Stimulated activated naive CD8-positive, alpha-beta T cell treated with anti-CD3 and anti-CD28 coated beads, Interleukin-15, amount 100 ng/mL, for 72 hours (primary cell): ENCODE results near the gene HACD4.
"Not testable (repeated sequence)": the region's sequence is repeated elsewhere in the genome, so short reads cannot be mapped to it uniquely, and the experiment has no call there.

Experiments
- ATAC-seq: fragments of 150-1000 bp; cut with Tn5 transposase; 2 replicates; pipeline ENCODE4 v1.10.0; 2021; ENCODE audit warnings: mild to moderate bottlenecking, moderate library complexity
- DNase-seq, 2 donors: peaks; one replicate each; pipeline ENCODE4 v3.0.0; 2021 to 2022
- H3K27ac Mint-ChIP-seq, 2 donors: one replicate each; pipeline ENCODE4 v1.8.0; 2022; ENCODE audit warnings: mild to moderate bottlenecking in 2 of 2, mixed read lengths in 2 of 2, moderate library complexity in 2 of 2
- H3K27me3 Mint-ChIP-seq: one replicate; pipeline ENCODE4 v1.8.0; 2022; ENCODE audit warnings: mixed read lengths
- H3K4me1 Mint-ChIP-seq: one replicate; pipeline ENCODE4 v1.8.0; 2022; ENCODE audit warnings: mild to moderate bottlenecking, mixed read lengths
- H3K4me3 Mint-ChIP-seq, 2 donors: one replicate each; pipeline ENCODE4 v1.8.0; 2022; ENCODE audit warnings: mild to moderate bottlenecking in 2 of 2, mixed read lengths in 2 of 2, moderate library complexity in 1 of 2
- H3K9me3 Mint-ChIP-seq, 2 donors: one replicate each; pipeline ENCODE4 v1.8.0; 2022; ENCODE audit warnings: mixed read lengths in 2 of 2

HACD4 gene

DNA sequence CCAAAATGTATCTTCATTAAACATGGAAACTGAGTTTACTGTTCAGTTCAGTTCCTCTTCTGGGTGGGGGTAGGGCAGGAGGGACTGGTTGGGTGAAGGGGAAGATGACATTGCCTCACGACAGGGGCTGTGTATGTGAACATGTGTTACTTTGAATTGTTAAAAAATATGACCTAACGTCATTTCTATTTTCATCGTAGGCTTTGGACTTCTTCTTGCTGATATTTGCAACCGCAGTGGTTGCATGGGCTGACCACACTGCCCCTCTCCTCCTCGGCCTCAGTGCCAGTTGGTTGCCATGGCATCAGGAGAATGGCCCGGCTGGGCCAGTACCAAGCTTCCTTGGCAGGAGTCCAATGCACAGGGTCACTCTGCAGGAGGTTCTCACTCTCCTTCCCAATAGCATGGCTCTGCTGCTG is 41.5 kb downstream of the HACD4 start:
- no peaks in the 10 kb centered on the region for H3K27me3 Mint-ChIP-seq
- no peaks in the 10 kb centered on the region for H3K9me3 Mint-ChIP-seq
- DNase-seq (no peak), ATAC-seq (no peak)
- H3K4me3 Mint-ChIP-seq: no peak overlapping the region
- no peak overlapping the region for H3K27ac Mint-ChIP-seq
- H3K4me1 Mint-ChIP-seq: no peaks in the 10 kb centered on the region

DNA sequence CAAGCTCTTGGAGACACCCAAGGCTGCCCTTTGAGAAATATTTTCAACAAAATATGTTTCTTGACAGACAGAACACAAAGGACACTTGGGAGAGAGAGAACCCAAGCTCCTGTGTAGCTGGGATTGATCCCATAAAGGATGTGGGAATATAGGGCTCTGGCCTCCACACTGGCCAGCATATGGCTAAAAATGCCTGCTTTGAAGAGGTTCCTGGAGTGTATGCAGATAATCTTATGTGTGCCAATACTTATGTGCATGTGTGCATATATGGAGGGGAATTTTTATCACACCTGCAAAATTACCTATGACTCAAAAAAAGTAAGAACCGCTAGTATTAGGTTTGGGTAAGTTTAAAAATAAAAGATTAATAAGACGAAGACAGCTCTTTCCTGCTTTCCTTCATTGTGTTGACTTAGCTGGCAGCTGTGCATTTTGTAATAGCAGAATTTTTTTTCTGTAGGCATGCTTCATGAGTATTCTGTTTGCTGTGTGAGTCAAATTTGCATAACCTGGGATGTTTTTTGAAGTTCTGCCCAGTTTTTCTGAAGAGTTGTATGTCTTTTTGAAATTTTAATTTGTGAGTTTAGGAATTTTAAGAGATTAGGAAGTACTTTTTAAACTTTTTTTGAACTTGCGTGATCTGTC is 42.6 kb downstream of the HACD4 start:
- Mint-ChIP-seq H3K27ac (no peak overlapping the region), H3K27me3 (no peaks in the 10 kb centered on the region), H3K4me3 (no peak overlapping the region), H3K9me3 (no peaks in the 10 kb centered on the region), H3K4me1 (no peaks in the 10 kb centered on the region)
- DNase-seq (no peak), ATAC-seq (no peak)

DNA sequence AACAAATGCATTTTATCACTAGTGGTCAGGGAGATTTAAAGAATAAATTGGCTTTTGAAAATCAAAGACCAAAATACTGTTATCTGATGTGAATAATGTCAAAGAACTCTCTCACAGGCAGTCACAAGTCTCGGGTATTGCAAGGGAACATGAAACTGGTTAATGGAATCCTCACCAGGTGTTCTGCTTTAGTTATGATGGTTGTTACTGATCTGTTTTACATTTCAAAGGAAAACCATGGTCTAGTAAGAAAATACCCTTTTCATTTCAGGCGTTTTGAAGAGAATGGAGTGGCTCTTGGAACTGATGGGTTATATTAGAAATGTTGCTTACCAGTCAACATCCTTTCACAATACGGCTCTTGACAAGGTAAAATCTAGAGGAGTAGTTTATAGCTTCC is 43.4 kb downstream of the HACD4 start:
- ATAC-seq (no peak), DNase-seq (no peak)
- Mint-ChIP-seq H3K4me1 (no peaks in the 10 kb centered on the region), H3K9me3 (no peaks in the 10 kb centered on the region), H3K27me3 (no peaks in the 10 kb centered on the region), H3K4me3 (no peak overlapping the region), H3K27ac (no peak overlapping the region)

DNA sequence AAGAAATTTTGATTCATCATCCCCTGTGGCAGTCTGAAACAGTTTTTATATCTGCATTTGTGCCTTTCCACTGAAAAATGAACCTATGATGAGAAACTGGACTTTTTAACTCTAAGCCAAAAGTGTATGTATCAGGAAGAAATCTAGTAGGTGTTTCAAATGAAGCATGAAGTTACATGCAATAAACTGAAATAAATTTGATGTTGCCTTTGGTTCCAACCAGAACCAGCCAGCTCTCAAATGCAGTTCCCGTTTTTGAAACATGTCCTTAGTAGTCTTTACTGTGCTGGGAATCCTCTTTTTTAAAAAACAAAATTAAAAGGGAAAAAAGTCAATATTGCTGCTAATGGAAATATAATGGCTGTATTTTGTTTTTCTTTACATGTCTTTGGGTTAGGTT is 43.9 kb downstream of the HACD4 start:
- Mint-ChIP-seq H3K27ac (no peak overlapping the region), H3K4me3 (no peak overlapping the region), H3K27me3 (no peaks in the 10 kb centered on the region), H3K9me3 (no peaks in the 10 kb centered on the region), H3K4me1 (no peaks in the 10 kb centered on the region)
- no peak for DNase-seq
- ATAC-seq: no peak

DNA sequence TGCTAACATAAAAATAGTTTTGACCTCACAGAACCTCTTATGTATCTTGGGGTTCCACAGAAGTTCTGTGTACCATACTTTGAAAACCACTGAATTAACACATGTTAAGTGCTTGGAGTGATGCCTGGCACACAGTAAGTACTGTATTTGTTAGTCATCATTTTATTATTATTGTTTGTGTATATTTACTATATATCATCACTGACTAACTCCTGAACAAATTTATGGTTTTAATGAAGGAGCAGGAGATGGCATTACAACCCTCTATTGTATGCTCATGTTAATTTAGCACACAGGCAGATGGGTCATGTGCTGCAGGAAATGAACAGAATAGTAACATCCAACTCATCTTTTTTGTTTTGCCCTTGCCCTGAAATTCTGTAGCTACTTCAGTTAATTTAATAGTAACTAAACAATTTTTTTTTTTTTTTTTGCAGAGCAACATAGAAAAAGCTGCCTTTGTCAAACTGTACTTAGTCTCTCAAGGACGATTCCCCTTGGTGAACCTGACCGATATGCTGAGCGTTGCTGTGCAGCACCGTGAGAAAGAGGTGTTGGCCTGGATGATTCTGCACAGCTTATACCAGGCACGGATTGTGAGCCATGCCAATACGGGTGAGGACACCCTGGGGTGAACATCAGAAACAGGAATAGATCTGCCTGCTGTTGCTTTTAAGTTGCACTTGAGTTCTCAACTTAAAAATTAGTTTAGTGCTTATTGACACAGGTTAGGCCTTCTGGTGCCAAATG is 45.4 kb downstream of the HACD4 start:
- H3K27me3 Mint-ChIP-seq: no peaks in the 10 kb centered on the region
- DNase-seq: no peak
- no peaks in the 10 kb centered on the region for H3K9me3 Mint-ChIP-seq
- no peaks in the 10 kb centered on the region for H3K4me1 Mint-ChIP-seq
- H3K27ac Mint-ChIP-seq: no peak overlapping the region
- no peak overlapping the region for H3K4me3 Mint-ChIP-seq
- no peak for ATAC-seq

DNA sequence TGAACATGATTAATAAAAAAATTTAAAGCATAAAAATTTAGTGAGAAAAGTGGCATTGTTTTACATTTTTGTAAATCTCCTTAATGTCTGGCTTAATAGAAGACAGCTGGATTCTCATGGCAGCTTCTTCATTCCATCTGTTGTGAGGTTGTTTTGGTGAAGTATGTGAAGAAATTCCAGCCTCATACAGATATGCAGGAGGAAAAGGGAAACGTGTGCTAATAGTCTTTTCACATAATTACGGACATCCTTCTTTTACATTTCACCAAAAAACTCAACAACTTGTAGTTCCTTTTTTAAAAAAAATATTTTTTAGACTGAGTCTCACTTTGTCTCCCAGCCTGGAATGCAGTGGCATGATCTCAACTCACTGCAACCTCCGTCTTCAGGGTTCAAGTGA is 46.9 kb downstream of the HACD4 start:
- ATAC-seq (no peak), DNase-seq (no peak)
- Mint-ChIP-seq H3K27ac (no peak overlapping the region), H3K4me3 (no peak overlapping the region), H3K9me3 (no peaks in the 10 kb centered on the region), H3K27me3 (no peaks in the 10 kb centered on the region), H3K4me1 (no peaks in the 10 kb centered on the region)

DNA sequence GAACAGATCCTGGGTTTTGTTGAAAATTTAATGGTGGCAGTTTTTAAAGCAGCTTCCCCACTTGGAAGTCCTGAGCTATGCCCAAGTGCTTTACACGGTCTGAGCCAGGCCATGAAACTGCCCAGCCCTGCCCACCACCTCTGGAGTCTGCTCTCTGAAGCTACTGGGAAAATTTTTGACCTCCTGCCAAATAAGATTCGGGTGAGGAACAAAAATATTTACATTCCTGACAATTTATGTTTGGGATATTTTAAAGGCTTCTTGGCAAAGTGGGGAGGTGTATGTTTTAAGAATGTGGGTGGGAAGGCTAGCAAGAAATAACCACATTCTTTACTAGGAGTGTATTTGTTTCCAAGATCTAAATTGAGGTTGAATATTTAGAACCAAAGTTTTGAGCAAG is 50.0 kb downstream of the HACD4 start:
- ATAC-seq (no peak), DNase-seq (no peak)
- Mint-ChIP-seq H3K4me1 (no peaks in the 10 kb centered on the region), H3K9me3 (no peaks in the 10 kb centered on the region), H3K4me3 (no peak overlapping the region), H3K27ac (no peak overlapping the region), H3K27me3 (no peaks in the 10 kb centered on the region)

DNA sequence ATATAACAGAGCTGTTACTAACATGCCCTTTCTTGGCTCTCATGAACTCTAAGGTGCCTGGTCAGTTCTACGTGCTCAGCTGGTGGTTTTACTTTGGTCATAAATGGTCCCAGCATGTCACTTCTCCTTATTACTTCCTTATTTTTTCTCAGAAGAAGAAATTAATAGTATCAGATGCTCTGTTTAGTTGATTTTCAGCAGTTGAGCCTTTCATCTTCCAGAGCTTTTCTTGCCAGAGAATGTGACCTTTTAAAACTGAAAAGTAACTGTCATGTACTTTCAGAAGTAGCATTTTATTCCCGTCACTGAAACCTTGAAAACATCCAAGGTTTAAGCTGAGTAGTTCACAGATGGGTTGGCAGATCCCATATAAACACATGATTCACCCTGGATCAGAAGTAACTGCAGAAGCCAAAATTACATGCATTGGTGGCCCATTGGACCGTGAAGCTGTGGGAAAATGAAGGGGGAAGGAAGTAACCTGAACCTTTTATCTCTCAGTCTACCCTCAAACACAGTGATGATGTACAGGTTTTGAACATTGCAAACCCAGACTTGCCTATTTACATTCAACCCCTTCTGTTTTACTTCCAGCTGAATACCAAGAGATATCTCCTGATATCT is 50.5 kb downstream of the HACD4 start:
- Mint-ChIP-seq H3K4me3 (no peak overlapping the region), H3K9me3 (no peaks in the 10 kb centered on the region), H3K27ac (no peak overlapping the region), H3K27me3 (no peaks in the 10 kb centered on the region), H3K4me1 (no peaks in the 10 kb centered on the region)
- DNase-seq (no peak), ATAC-seq (no peak)

DNA sequence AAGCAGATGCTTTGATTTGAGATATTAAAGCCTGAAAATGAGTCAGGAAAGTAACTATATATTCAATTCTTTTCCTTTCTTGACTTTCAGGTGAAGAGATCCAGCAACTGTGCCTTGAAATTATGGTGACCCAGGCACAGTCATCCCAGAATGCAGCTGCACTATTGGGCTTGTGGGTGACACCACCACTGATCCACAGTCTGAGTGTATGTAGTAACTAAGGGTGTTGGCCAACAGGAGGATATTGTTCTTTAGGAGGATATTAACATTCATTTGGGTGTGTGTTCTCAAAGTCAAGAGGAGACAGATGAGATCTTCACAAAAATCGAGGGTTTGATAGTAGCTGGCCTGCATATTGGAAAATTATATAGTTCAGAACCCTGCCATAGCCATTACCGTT is 53.2 kb downstream of the HACD4 start:
- H3K4me3 Mint-ChIP-seq: no peak overlapping the region
- H3K4me1 Mint-ChIP-seq: no peaks in the 10 kb centered on the region
- H3K27me3 Mint-ChIP-seq: no peaks in the 10 kb centered on the region
- H3K27ac Mint-ChIP-seq: no peak overlapping the region
- ATAC-seq (no peak), DNase-seq (no peak)
- no peaks in the 10 kb centered on the region for H3K9me3 Mint-ChIP-seq

DNA sequence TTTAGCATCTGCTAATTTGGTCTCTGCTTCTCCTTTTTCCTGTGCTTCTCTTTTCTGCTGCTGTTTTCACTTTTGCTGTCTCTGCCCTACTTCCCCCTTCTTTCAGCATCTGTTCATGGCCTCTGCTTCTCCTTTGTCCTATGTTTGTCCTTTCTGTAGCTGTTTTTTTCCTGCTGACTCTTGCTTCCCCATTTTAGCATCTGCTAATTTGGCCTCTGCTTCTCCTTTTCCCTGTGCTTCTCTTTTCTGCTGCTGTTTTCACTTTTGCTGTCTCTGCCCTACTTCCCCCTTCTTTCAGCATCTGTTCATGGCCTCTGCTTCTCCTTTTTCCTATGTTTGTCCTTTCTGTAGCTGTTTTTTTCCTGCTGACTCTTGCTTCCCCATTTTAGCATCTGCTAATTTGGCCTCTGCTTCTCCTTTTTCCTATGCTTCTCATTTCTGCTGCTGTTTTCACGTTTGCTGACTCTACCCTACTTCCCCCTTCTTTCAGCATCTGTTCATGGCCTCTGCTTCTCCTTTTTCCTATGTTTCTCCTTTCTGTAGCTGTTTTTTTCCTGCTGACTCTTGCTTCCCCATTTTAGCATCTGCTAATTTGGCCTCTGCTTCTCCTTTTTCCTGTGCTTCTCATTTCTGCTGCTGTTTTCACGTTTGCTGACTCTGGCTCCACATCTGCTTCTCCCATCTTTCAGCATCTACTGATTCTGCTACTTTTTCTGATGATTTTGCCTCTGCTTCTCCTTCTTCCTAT is 57.1 kb downstream of the HACD4 start:
- not testable (repeated sequence) for ATAC-seq, DNase-seq, H3K4me1 Mint-ChIP-seq, H3K27me3 Mint-ChIP-seq, H3K27ac Mint-ChIP-seq, H3K9me3 Mint-ChIP-seq, H3K4me3 Mint-ChIP-seq

DNA sequence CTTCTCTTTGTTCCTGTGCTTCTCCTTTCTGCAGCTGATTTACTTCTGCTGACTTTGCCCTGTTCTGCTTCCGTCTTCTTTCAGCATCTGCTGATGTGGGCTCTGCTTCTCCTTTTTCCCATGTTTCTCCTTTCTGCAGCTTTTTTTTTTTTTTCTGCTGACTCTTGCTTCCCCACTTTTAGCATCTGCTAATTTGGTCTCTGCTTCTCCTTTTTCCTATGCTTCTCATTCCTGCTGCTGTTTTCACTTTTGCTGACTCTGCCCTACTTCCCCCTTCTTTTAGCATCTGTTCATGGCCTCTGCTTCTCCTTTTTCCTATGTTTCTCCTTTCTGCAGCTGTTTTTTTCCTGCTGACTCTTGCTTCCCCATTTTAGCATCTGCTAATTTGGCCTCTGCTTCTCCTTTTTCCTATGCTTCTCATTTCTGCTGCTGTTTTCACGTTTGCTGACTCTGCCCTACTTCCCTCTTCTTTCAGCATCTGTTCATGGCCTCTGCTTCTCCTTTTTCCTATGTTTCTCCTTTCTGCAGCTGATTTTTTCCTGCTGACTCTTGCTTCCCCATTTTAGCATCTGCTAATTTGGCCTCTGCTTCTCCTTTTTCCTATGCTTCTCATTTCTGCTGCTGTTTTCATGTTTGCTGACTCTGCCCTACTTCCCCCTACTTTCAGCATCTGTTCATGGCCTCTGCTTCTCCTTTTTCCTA is 58.0 kb downstream of the HACD4 start:
- not testable (repeated sequence) for H3K9me3 Mint-ChIP-seq, H3K27ac Mint-ChIP-seq, ATAC-seq, DNase-seq, H3K4me1 Mint-ChIP-seq, H3K4me3 Mint-ChIP-seq, H3K27me3 Mint-ChIP-seq

DNA sequence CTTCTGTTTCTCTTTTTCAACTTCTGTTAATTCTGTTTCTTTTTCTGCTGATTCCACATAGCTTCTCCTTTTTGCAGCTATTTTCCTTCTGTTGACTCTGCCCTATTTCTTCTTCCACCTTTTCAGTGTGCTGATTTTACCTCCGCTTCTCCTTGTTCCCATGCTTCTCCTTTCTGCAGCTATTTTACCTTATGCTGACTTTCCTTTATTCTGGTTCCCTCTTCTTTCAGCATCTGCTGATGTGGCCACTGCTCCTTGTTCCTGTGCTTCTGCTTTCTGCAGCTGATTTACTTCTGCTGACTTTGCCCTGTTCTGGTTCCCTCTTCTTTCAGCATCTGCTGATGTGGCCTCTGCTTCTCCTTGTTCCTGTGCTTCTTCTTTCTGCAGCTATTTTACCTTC is 58.8 kb downstream of the HACD4 start:
- H3K4me3 Mint-ChIP-seq: no peak overlapping the region
- no peak for DNase-seq
- no peaks in the 10 kb centered on the region for H3K4me1 Mint-ChIP-seq
- ATAC-seq: no peak
- H3K27ac Mint-ChIP-seq: no peak overlapping the region
- H3K9me3 Mint-ChIP-seq: peaks cover 0 to 9% of the 10 kb centered on the region in 2 donors
- no peaks in the 10 kb centered on the region for H3K27me3 Mint-ChIP-seq

DNA sequence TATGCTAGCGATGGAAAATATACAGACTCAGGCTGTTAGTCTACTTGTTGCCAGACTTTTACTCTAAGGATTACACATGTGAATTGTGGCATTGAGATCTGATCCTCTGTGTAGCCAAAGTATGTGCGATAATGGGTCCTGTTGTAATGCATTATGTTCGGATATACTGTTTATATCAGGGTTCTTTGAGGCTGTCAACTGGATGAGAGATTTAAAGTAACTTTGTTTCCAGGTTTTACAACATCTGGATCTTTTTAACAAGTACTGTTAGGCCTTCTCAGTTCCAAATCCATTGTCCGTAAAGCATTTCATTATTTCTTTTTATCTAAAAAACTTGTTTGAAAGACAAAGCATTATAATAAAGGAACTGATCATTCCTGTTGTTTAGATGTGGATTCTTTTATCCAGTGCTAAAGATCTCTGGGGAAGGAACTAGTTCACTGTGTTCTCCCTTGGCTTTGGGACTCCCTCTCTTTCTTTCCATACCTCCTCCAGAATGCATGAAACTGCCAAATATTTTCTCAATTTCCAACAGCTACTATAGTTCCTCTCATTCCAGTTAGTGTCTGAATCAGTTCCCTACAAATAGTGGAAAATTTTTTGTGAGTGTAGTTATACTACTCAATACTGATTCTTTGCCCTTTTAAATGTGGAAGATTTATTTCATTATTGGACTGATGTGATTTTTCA is 68.8 kb downstream of the HACD4 start:
- DNase-seq (no peak), ATAC-seq (no peak)
- Mint-ChIP-seq H3K27me3 (no peaks in the 10 kb centered on the region), H3K4me3 (no peak overlapping the region), H3K27ac (no peak overlapping the region), H3K4me1 (peaks cover 13% of the 10 kb centered on the region), H3K9me3 (no peaks in the 10 kb centered on the region)

DNA sequence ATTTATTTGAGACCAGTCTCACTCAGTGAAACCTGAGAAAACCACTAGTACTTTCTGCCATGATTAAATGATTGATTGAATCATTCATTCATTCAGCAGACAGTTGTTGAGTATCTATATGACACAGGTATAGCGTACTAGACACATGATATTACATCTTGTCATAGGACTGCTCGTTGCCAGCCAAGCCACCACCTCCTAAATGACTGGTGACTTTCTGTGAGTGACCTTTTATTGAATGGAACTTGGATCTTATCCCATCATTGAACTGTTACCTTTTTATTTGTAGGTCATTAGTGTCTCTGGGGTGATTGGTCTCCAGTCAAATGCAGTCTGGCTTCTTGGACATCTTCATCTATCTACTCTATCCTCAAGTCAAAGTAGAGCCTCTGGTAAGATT is 80.7 kb downstream of the HACD4 start:
- H3K4me3 Mint-ChIP-seq: no peak overlapping the region
- no peak overlapping the region for H3K27ac Mint-ChIP-seq
- DNase-seq (no peak), ATAC-seq (no peak)
- no peaks in the 10 kb centered on the region for H3K9me3 Mint-ChIP-seq
- no peaks in the 10 kb centered on the region for H3K4me1 Mint-ChIP-seq
- H3K27me3 Mint-ChIP-seq: no peaks in the 10 kb centered on the region
